Measurements from ENCODE around the gene RAB40B.

RAB40B gene

GRCh38 chr17:82649501-82650261, 48.8 kb downstream of the RAB40B start:
- no peak for TF ChIP-seq CTCF (conservative IDR thresholded peaks at IDR 0.05)
- H3K27ac ChIP-seq, result peak overlapping the region; percentile 69; the same call in 1 of the 2 replicates

- H3K27ac ChIP-seq, result peak overlapping the region; percentile 69
- no peak for TF ChIP-seq CTCF (conservative IDR thresholded peaks at IDR 0.05)
These were observed 49.7 kb downstream of the RAB40B start for GRCh38 chr17:82648742-82649331.

GRCh38 chr17:82648165-82648668, 50.3 kb downstream of the RAB40B start, which contains the start of gene WDR45B:
WDR45B (minus strand) TSS chr17:82648444; CDS start chr17:82648340, 104 bp downstream.
- peak within 1 kb of the TSS; percentile 100 for H3K27ac ChIP-seq

GRCh38 chr17:82647593-82648164, 50.8 kb downstream of the RAB40B start:
- peak overlapping the region; percentile 100 for H3K27ac ChIP-seq
- peak; percentile 33 for TF ChIP-seq CTCF (conservative IDR thresholded peaks at IDR 0.05)

More at GRCh38 chr17:82648165-82648668, 50.3 kb downstream of the RAB40B start, which contains the start of gene WDR45B:
- TF ChIP-seq CTCF (conservative IDR thresholded peaks at IDR 0.05), result no peak

- TF ChIP-seq CTCF (conservative IDR thresholded peaks at IDR 0.05), result no peak
These were observed 53.0 kb downstream of the RAB40B start for GRCh38 chr17:82645516-82645915.

GRCh38 chr17:82644148-82644547, 54.4 kb downstream of the RAB40B start:
- no peak for TF ChIP-seq CTCF (conservative IDR thresholded peaks at IDR 0.05)
- no peak overlapping the region for H3K27ac ChIP-seq

More at GRCh38 chr17:82645516-82645915, 53.0 kb downstream of the RAB40B start:
- H3K27ac ChIP-seq, result peak overlapping the region; percentile 100

- peak overlapping the region; percentile 47; the same call in 1 of the 2 replicates for H3K27ac ChIP-seq
- no peak for TF ChIP-seq CTCF (conservative IDR thresholded peaks at IDR 0.05)
These were observed 56.5 kb downstream of the RAB40B start for GRCh38 chr17:82642022-82642421.
